Measurements from ENCODE around the gene ZNF280C.

DNA sequence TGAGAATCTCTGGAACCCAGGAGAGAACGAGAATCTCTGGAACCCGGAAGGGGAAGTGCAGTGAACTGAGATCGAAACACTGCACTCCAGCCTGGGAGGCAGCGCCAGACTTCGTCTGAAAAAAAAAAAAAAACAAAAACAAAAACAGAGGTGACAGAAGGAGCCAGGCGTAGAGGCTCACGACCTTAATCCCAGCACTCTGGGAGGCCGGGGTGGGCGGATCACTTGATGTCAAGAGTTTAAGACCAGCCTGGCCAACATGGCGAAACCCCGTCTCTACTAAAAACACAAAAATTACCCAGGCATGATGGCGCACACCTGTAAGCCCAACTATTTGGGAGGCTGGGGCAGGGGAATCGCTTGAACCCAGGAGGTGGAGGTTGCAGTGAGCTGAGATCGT is 17.0 kb downstream of the ZNF280C start:
- TF ChIP-seq TAF1 (IDR thresholded peaks at IDR 0.05; ENCODE audit: low read depth, low read length) (no peak), SPI1 (IDR thresholded peaks at IDR 0.05; ENCODE audit: low read depth, low read length) (no peak)

Data from GM12891 (cell line).